Measurements from ENCODE around the gene RC3H2.

Gene RC3H2

GRCh38 chr9:122897969-122898368 lies 7.2 kb downstream of the RC3H2 start:
- H3K4me1 ChIP-seq (ENCODE audit: control insufficient read depth, insufficient read depth, low read length): no peaks in the 10 kb centered on the region
- TF ChIP-seq ZNF792 (tag by site-specific recombination; IDR thresholded peaks at IDR 0.05) (no peak), ZNF155 (tag by site-specific recombination; IDR thresholded peaks at IDR 0.05) (no peak), ZNF280C (tag by site-specific recombination; IDR thresholded peaks at IDR 0.05) (no peak), ZNF423 (tag by site-specific recombination; IDR thresholded peaks at IDR 0.05) (no peak), ZNF366 (tag by site-specific recombination; conservative IDR thresholded peaks at IDR 0.05) (no peak), SP3 (tag by site-specific recombination; IDR thresholded peaks at IDR 0.05) (no peak), ZNF449 (tag by site-specific recombination; IDR thresholded peaks at IDR 0.05) (no peak)
- H3K36me3 ChIP-seq (ENCODE audit: control insufficient read depth in 2 of 2, insufficient read depth in 1 of 2, low read length in 2 of 2): peaks cover 27 to 38% of the 10 kb centered on the region in 2 experiments
- H3K4me3 ChIP-seq (ENCODE audit: low read depth, low read length): no peak overlapping the region
- H3K9me3 ChIP-seq (ENCODE audit: control insufficient read depth, insufficient read depth, low read depth, low read length): no peaks in the 10 kb centered on the region
- ChIA-PET CTCF (interaction anchor here (0.6 kb wide), 1 partner anchor 45 kb away, joined by 5 read pairs; no protein-coding TSS in a partner anchor), POLR2A (interaction anchor here (0.7 to 1.3 kb wide), 2 partner anchors 33 to 59 kb away, joined by 4 to 5 read pairs; partner anchors contain the start of gene ZBTB26)
- no peak overlapping the region for H3K27ac ChIP-seq (ENCODE audit: extremely low read depth, low read depth, low read length)

GRCh38 chr9:122888480-122888879 lies 16.7 kb downstream of the RC3H2 start:
- ChIA-PET CTCF (no interaction called here), POLR2A (no interaction called here)
- H3K36me3 ChIP-seq (ENCODE audit: control insufficient read depth in 2 of 2, insufficient read depth in 1 of 2, low read length in 2 of 2): peaks cover 53 to 70% of the 10 kb centered on the region in 2 experiments
- no peak overlapping the region for H3K4me3 ChIP-seq (ENCODE audit: low read depth, low read length)
- H3K9me3 ChIP-seq (ENCODE audit: control insufficient read depth, insufficient read depth, low read depth, low read length): no peaks in the 10 kb centered on the region
- no peaks in the 10 kb centered on the region for H3K4me1 ChIP-seq (ENCODE audit: control insufficient read depth, insufficient read depth, low read length)
- H3K27ac ChIP-seq (ENCODE audit: extremely low read depth, low read depth, low read length): no peak overlapping the region
- TF ChIP-seq, protein P1, sequence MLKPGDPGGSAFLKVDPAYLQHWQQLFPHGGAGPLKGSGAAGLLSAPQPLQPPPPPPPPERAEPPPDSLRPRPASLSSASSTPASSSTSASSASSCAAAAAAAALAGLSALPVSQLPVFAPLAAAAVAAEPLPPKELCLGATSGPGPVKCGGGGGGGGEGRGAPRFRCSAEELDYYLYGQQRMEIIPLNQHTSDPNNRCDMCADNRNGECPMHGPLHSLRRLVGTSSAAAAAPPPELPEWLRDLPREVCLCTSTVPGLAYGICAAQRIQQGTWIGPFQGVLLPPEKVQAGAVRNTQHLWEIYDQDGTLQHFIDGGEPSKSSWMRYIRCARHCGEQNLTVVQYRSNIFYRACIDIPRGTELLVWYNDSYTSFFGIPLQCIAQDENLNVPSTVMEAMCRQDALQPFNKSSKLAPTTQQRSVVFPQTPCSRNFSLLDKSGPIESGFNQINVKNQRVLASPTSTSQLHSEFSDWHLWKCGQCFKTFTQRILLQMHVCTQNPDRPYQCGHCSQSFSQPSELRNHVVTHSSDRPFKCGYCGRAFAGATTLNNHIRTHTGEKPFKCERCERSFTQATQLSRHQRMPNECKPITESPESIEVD (tag by site-specific recombination; IDR thresholded peaks at IDR 0.05): no peak
- TF ChIP-seq ZBTB11 (tag by site-specific recombination; conservative IDR thresholded peaks at IDR 0.05; ENCODE audit: low read depth): no peak
- TF ChIP-seq, protein P2, sequence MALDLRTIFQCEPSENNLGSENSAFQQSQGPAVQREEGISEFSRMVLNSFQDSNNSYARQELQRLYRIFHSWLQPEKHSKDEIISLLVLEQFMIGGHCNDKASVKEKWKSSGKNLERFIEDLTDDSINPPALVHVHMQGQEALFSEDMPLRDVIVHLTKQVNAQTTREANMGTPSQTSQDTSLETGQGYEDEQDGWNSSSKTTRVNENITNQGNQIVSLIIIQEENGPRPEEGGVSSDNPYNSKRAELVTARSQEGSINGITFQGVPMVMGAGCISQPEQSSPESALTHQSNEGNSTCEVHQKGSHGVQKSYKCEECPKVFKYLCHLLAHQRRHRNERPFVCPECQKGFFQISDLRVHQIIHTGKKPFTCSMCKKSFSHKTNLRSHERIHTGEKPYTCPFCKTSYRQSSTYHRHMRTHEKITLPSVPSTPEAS (tag by site-specific recombination; IDR thresholded peaks at IDR 0.05): no peak
- no peak for TF ChIP-seq ZNF138 (tag by site-specific recombination; IDR thresholded peaks at IDR 0.05; ENCODE audit: borderline replicate concordance)
- no peak for TF ChIP-seq ZNF140 (tag by site-specific recombination; IDR thresholded peaks at IDR 0.05)
- no peak for TF ChIP-seq ZNF473 (tag by site-specific recombination; IDR thresholded peaks at IDR 0.05)
- no peak for TF ChIP-seq ZNF76 (tag by site-specific recombination; IDR thresholded peaks at IDR 0.05; ENCODE audit: borderline replicate concordance, low read depth)
- no peak for TF ChIP-seq ZNF146 (tag by site-specific recombination; IDR thresholded peaks at IDR 0.05)
- TF ChIP-seq, protein P3, sequence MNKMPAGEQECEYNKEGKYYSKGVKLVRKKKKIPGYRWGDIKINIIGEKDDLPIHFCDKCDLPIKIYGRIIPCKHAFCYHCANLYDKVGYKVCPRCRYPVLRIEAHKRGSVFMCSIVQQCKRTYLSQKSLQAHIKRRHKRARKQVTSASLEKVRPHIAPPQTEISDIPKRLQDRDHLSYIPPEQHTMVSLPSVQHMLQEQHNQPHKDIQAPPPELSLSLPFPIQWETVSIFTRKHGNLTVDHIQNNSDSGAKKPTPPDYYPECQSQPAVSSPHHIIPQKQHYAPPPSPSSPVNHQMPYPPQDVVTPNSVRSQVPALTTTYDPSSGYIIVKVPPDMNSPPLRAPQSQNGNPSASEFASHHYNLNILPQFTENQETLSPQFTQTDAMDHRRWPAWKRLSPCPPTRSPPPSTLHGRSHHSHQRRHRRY (tag by site-specific recombination; IDR thresholded peaks at IDR 0.05): no peak
- TF ChIP-seq ZNF658 (tag by site-specific recombination; IDR thresholded peaks at IDR 0.05): no peak
